HepG2 (cell line): ENCODE data around the gene CDR2L. TPM values are rescaled to one million over a fixed set of nuclear protein-coding genes. Genes with fewer than 3 reads are reported as not detected.

Source experiments
- ATAC-seq: fragments of 200-7000 bp; cut with Tn5 transposase; 3 replicates; pipeline ENCODE4 v1.9.1; 2020; ENCODE audit warnings: mild to moderate bottlenecking, moderate library complexity
- BruUV-seq: library from RNA; stranded (reverse); fragments of 400-500 nt; replicated peaks from 2 replicates; lab custom pipeline; 2021; lab: Mats Ljungman, UMichigan
- CTCF ChIA-PET: fragments of 300-600 bp; formaldehyde crosslinking; extraction: SDS; loops from one replicate; lab custom pipeline; 2021; ENCODE audit warnings: low total read pairs, inconsistent platforms, low intra/inter-chr PET ratio; lab: Yijun Ruan, JAX
- POLR2A ChIA-PET: fragments of 350-600 bp; sonication (Branson Sonifier 250); formaldehyde crosslinking; loops from one replicate; lab custom pipeline; 2020; ENCODE audit warnings: antibody characterized with exemption, inconsistent platforms; lab: Yijun Ruan, JAX
- DNase-seq: peaks from one replicate; pipeline ENCODE4 v3.0.0-alpha.2; 2015; ENCODE audit warnings: low spot score
- FAIRE-seq: peaks from 3 replicates; lab custom pipeline; 2011; peaks lifted over from hg19 to GRCh38; lab: Jason Lieb, UNC
- H2AFZ ChIP-seq: one replicate; pipeline ENCODE4 v1.6.1; 2011; ENCODE audit warnings: low read length, inconsistent platforms
- H3K27ac ChIP-seq: fragments of 300-600 bp; 3 replicates; pipeline ENCODE4 v1.8.0; 2011; ENCODE audit warnings: mixed run types, mild to moderate bottlenecking, mixed read lengths, low read length, inconsistent platforms; ENCODE audit not compliant: insufficient read depth; ENCODE audit errors: extremely low read length
- H3K27me3 ChIP-seq, 2 experiments: fragments of 200-600 bp in 1 of 2; 2 replicates in 1 of 2; 3 replicates in 1 of 2; pipeline versions ENCODE4 v1.6.0 to v1.8.0; 2011; ENCODE audit warnings: low read length in 2 of 2, mild to moderate bottlenecking in 2 of 2, moderate library complexity in 2 of 2, inconsistent platforms in 1 of 2; ENCODE audit not compliant: insufficient read depth in 2 of 2, control insufficient read depth in 1 of 2
- H3K36me3 ChIP-seq, 2 experiments: fragments of 200-600 bp in 1 of 2; replicated peaks in 1 of 2; 2 replicates in 1 of 2; 3 replicates in 1 of 2; pipeline versions ENCODE4 v1.5.1 to v1.8.0; 2011; ENCODE audit warnings: low read length in 2 of 2, inconsistent platforms in 1 of 2; ENCODE audit not compliant: insufficient read depth in 2 of 2, control insufficient read depth in 1 of 2
- H3K4me1 ChIP-seq: 2 replicates; pipeline ENCODE4 v1.5.1; 2012; ENCODE audit warnings: low read length, inconsistent platforms; ENCODE audit not compliant: insufficient read depth
- H3K4me2 ChIP-seq: 2 replicates; pipeline ENCODE4 v1.6.0; 2011; ENCODE audit warnings: low read depth, low read length, inconsistent platforms
- H3K4me3 ChIP-seq, 3 experiments: fragments of 200-600 bp in 1 of 3; sonication (generic), shearing (Covaris generic) in 1 of 3; replicated peaks in 1 of 3; 2 replicates each; pipeline ENCODE4 v1.5.1; 2011 to 2016; ENCODE audit warnings: low read length in 3 of 3, inconsistent platforms in 2 of 3, low read depth in 2 of 3, mild to moderate bottlenecking in 2 of 3, control low read depth in 1 of 3, mixed read lengths in 1 of 3; ENCODE audit not compliant: insufficient read depth in 1 of 3
- H3K79me2 ChIP-seq: one replicate; pipeline ENCODE4 v1.6.1; 2011; ENCODE audit warnings: low read length, inconsistent platforms; ENCODE audit not compliant: insufficient read depth
- H3K9ac ChIP-seq: 2 replicates; pipeline ENCODE4 v1.6.0; 2011; ENCODE audit warnings: mild to moderate bottlenecking, low read depth, low read length, inconsistent platforms; ENCODE audit not compliant: insufficient read depth
- H3K9me3 ChIP-seq: 2 replicates; pipeline ENCODE4 v1.5.1; 2012; ENCODE audit warnings: mild to moderate bottlenecking, low read length
- H4K20me1 ChIP-seq: 2 replicates; pipeline ENCODE4 v1.6.0; 2011; ENCODE audit warnings: inconsistent platforms, mild to moderate bottlenecking, low read length, moderate library complexity; ENCODE audit not compliant: insufficient read depth
- DMAP1 ChIP-seq: IDR thresholded peaks from 2 replicates; pipeline ENCODE4 v1.6.1; 2016
- FOXK2 ChIP-seq: fragments of 450-650 bp; IDR thresholded peaks from 2 replicates; pipeline ENCODE4 v1.6.1; 2016
- GATA4 ChIP-seq: sonication (generic); IDR thresholded peaks from 2 replicates; pipeline ENCODE4 v1.6.1; 2016; ENCODE audit warnings: antibody characterized with exemption, low read depth, borderline replicate concordance
- MEIS1 ChIP-seq: sonication (generic); formaldehyde crosslinking; IDR thresholded peaks from 2 replicates; pipeline ENCODE4 v1.9.0; 2021; ENCODE audit warnings: mild to moderate bottlenecking, missing genetic modification reagents, moderate library complexity, borderline replicate concordance
- MLLT10 ChIP-seq: sonication (generic); formaldehyde crosslinking; IDR thresholded peaks from 2 replicates; pipeline ENCODE4 v1.4.0; 2020; ENCODE audit warnings: missing genetic modification reagents
- MXI1 ChIP-seq: IDR thresholded peaks from 3 replicates; pipeline ENCODE4 v1.6.1; 2012; ENCODE audit warnings: low read depth, low read length, inconsistent platforms, borderline replicate concordance
- NR2F1 ChIP-seq, 2 experiments: fragments of 450-650 bp in 1 of 2; formaldehyde crosslinking in 1 of 2; IDR thresholded peaks; 2 replicates each; pipeline versions ENCODE4 v1.5.0 to v1.6.1; 2016 to 2020; ENCODE audit warnings: mild to moderate bottlenecking in 1 of 2, missing compliant biosample characterization in 1 of 2, missing genetic modification reagents in 1 of 2, moderate library complexity in 1 of 2
- NRL ChIP-seq: sonication (generic); formaldehyde crosslinking; IDR thresholded peaks from 2 replicates; pipeline ENCODE4 v1.5.0; 2020; ENCODE audit warnings: missing genetic modification reagents, mild to moderate bottlenecking, moderate library complexity, borderline replicate concordance
- PHF21A ChIP-seq: sonication (generic); formaldehyde crosslinking; IDR thresholded peaks from 2 replicates; pipeline ENCODE4 v1.5.0; 2020; ENCODE audit warnings: mild to moderate bottlenecking, missing genetic modification reagents
- RFXAP ChIP-seq: sonication (generic); formaldehyde crosslinking; IDR thresholded peaks from 2 replicates; pipeline ENCODE4 v1.4.0; 2020; ENCODE audit warnings: missing genetic modification reagents, borderline replicate concordance
- ZNF549 ChIP-seq: sonication (generic); formaldehyde crosslinking; IDR thresholded peaks from 2 replicates; pipeline ENCODE4 v1.5.0; 2020; ENCODE audit warnings: missing genetic modification reagents
- WGBS: methylation state at CpG from one replicate; pipeline ENCODE4 v1.1.6; 2017; ENCODE audit warnings: low lambda C conversion rate; 5-methylcytosine and 5-hydroxymethylcytosine counted together
- in situ Hi-C: cut with HindIII; loops from 2 replicates; pipeline ENCODE4 v1.10.0; 2017; ENCODE audit warnings: low pct_unique_long_range_greater_than_20kb; ENCODE audit not compliant: extremely low pct_ligation_motif_present
- intact Hi-C: fragments of 100-400 bp; cut with micrococcal nuclease; formaldehyde crosslinking; loops from one replicate; pipeline ENCODE4 v1.10.0; 2022; ENCODE audit not compliant: unreplicated experiment
- polyA plus RNA-seq, 8 experiments: library from polyadenylated mRNA; depleted of rRNA in 3 of 8; stranded (reverse) in 7 of 8; unstranded in 1 of 8; fragments of >200 nt; fragmentation: Illumina TruSeq in 4 of 8; extraction: Trizol in 4 of 8; gene quantifications; 2 replicates each; pipeline versions ENCODE4 v1.2.1 to v1.2.3, GENCODE V29; 2011 to 2016; ENCODE audit warnings: low read depth in 4 of 8, missing spikeins in 1 of 8, mixed read lengths in 1 of 8; ENCODE audit not compliant: insufficient read depth in 1 of 8
- total RNA-seq, 5 experiments: library from RNA; depleted of rRNA; stranded (reverse); fragments of >200 nt; fragmentation: Illumina TruSeq; extraction: Trizol; gene quantifications; 2 replicates each; pipeline ENCODE4 v1.2.3, GENCODE V29; 2016; ENCODE audit warnings: low read depth in 1 of 5
- TF ChIP-seq, protein P1 (sequence below): sonication (generic); formaldehyde crosslinking; IDR thresholded peaks from 2 replicates; pipeline ENCODE4 v1.8.0; 2022; ENCODE audit warnings: mild to moderate bottlenecking, missing genetic modification reagents; ENCODE audit not compliant: insufficient replicate concordance
- TF ChIP-seq, protein P2 (sequence below): sonication (generic); formaldehyde crosslinking; IDR thresholded peaks from 2 replicates; pipeline ENCODE4 v1.9.0; 2021; ENCODE audit warnings: missing genetic modification reagents, mild to moderate bottlenecking, borderline replicate concordance
- TF ChIP-seq, protein P3 (sequence below): sonication (generic); formaldehyde crosslinking; IDR thresholded peaks from 2 replicates; pipeline ENCODE4 v1.5.1; 2020; ENCODE audit warnings: mild to moderate bottlenecking, moderate library complexity, missing genetic modification reagents
- TF ChIP-seq, protein P4 (sequence below): IDR thresholded peaks from 2 replicates; pipeline ENCODE4 v1.6.1; 2018; ENCODE audit warnings: missing genetic modification reagents
- TF ChIP-seq, protein P5 (sequence below): sonication (generic); formaldehyde crosslinking; IDR thresholded peaks from 2 replicates; pipeline ENCODE4 v1.8.1; 2023; ENCODE audit warnings: missing genetic modification reagents, mild to moderate bottlenecking, borderline replicate concordance

Gene CDR2L
- total and polyA plus RNA-seq, 2 of the 13 experiments (the other 11 are each of a cell fraction or from before 2014, with no cell fraction given): 1.9 to 2.1 TPM

DNA sequence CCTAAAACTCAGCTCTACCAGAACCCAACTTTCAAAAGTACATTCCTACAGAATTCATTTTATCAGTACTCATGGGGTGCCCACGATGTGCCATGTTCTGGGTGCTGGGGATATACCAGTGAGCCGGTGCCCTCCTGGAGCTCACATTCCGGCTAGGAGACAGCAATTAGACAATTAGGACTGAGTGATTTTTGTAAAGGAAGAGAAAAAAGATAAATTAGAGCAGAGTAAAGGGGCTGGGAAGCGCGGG is 24.6 kb downstream of the CDR2L start (continued):
- TF ChIP-seq, protein P1, sequence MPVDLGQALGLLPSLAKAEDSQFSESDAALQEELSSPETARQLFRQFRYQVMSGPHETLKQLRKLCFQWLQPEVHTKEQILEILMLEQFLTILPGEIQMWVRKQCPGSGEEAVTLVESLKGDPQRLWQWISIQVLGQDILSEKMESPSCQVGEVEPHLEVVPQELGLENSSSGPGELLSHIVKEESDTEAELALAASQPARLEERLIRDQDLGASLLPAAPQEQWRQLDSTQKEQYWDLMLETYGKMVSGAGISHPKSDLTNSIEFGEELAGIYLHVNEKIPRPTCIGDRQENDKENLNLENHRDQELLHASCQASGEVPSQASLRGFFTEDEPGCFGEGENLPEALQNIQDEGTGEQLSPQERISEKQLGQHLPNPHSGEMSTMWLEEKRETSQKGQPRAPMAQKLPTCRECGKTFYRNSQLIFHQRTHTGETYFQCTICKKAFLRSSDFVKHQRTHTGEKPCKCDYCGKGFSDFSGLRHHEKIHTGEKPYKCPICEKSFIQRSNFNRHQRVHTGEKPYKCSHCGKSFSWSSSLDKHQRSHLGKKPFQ: peak; percentile 85
- no peak for TF ChIP-seq PHF21A (CRISPR knock-in tag)

DNA sequence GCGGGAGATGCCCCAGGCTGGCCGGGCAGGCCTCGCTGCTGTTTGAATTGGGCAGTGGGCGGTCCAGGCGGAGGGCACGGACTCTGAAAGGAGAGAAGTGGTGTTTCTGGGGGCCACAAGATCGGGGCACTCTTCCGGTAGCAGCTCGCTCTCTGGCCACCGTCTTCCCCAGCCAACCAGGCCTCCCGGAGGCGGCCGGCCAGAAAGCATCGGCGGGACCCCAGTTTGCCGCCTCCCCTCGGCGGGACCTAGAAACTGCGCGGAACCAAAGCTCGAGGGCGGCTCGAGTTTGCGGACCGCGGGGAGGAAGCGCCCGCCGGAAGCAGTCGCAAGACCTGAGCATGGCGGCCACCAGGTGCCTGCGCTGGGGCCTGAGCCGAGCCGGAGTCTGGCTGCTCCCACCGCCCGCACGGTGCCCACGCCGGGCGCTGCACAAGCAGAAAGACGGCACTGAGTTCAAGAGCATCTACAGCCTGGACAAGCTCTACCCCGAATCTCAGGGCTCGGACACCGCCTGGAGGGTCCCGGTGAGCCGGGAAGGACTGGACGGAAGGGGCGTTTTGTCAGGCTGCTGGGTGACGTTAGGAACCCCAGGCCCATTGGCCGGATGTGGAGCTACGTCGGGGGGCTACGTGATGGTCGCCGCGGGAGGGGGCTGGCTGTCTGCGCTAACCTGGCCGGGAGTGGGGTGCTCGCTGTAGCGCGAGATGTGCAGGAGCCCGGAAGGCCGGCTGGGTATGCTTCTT is 25.1 kb downstream of the CDR2L start, which contains the start of gene MRPL58:
Gene MRPL58 (plus strand): TSS at position 325 of the 746 bp plus-strand sequence. CDS start 17 bp downstream, at position 342.
- peak within 1 kb of the TSS; percentile 48 for H2AFZ ChIP-seq
- FAIRE-seq: peak; percentile 18
- H3K4me2 ChIP-seq: peak within 1 kb of the TSS; percentile 94
- no TSS peak for BruUV-seq
- H3K79me2 ChIP-seq: peaks cover 14% of the 10 kb centered on the region
- H3K9ac ChIP-seq: peak within 1 kb of the TSS; percentile 90
- no peaks in the 10 kb centered on the region for H3K9me3 ChIP-seq
- intact Hi-C loops: loop anchor here (1.0 kb wide), 1 partner anchor 21 kb away; no protein-coding TSS in a partner anchor
- in situ Hi-C loops: no loop called here
- ATAC-seq: peak; percentile 91
- H3K27ac ChIP-seq: peak within 1 kb of the TSS; percentile 85
- 2% methylated on average over 22 of the region's 63 CpGs for WGBS
- no peaks in the 10 kb centered on the region for H4K20me1 ChIP-seq
- ChIA-PET POLR2A (interaction anchor here (0.6 to 4.3 kb wide), 50 partner anchors 10 to 767 kb away, joined by 3 to 94 read pairs (median 6); partner anchors contain the start of genes ARMC7, ATP5PD, CDR2L and FDXR), CTCF (interaction anchor here (0.8 to 2.0 kb wide), 3 partner anchors 51 to 55 kb away, joined by 3 to 8 read pairs (median 5); no protein-coding TSS in a partner anchor)
- peaks cover 28% of the 10 kb centered on the region for H3K4me1 ChIP-seq
- H3K36me3 ChIP-seq: peaks cover 5% of the 10 kb centered on the region in 2 experiments; a peak in 1 of 5 replicates
- H3K27me3 ChIP-seq: no peaks in the 10 kb centered on the region; a peak in 2 of 5 replicates
- peak within 1 kb of the TSS; percentile 71 to 96 (median 85) for H3K4me3 ChIP-seq
- DNase-seq: peak; percentile 88
- TF ChIP-seq, protein P2, sequence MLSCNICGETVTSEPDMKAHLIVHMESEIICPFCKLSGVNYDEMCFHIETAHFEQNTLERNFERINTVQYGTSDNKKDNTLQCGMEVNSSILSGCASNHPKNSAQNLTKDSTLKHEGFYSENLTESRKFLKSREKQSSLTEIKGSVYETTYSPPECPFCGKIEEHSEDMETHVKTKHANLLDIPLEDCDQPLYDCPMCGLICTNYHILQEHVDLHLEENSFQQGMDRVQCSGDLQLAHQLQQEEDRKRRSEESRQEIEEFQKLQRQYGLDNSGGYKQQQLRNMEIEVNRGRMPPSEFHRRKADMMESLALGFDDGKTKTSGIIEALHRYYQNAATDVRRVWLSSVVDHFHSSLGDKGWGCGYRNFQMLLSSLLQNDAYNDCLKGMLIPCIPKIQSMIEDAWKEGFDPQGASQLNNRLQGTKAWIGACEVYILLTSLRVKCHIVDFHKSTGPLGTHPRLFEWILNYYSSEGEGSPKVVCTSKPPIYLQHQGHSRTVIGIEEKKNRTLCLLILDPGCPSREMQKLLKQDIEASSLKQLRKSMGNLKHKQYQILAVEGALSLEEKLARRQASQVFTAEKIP (CRISPR knock-in tag): no peak
- TF ChIP-seq NRL (CRISPR knock-in tag) (peak; percentile 98; the same call in 1 of the 2 replicates), DMAP1 (CRISPR knock-in tag) (peak; percentile 98), RFXAP (CRISPR knock-in tag) (peak; percentile 97), MLLT10 (CRISPR knock-in tag) (no peak), MXI1 (peak; percentile 88), NR2F1 (CRISPR knock-in tag; IDR thresholded peaks at IDR 0.05) (peak in 1 of 2 experiments; percentile 66; a peak in 2 of 4 replicates), MEIS1 (CRISPR knock-in tag) (peak; percentile 97), ZNF549 (CRISPR knock-in tag) (no peak), FOXK2 (no peak), GATA4 (no peak; the same call in 1 of the 2 replicates)
- TF ChIP-seq, protein P3, sequence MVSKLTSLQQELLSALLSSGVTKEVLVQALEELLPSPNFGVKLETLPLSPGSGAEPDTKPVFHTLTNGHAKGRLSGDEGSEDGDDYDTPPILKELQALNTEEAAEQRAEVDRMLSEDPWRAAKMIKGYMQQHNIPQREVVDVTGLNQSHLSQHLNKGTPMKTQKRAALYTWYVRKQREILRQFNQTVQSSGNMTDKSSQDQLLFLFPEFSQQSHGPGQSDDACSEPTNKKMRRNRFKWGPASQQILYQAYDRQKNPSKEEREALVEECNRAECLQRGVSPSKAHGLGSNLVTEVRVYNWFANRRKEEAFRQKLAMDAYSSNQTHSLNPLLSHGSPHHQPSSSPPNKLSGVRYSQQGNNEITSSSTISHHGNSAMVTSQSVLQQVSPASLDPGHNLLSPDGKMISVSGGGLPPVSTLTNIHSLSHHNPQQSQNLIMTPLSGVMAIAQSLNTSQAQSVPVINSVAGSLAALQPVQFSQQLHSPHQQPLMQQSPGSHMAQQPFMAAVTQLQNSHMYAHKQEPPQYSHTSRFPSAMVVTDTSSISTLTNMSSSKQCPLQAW (CRISPR knock-in tag): peak; percentile 65; the same call in 1 of the 2 replicates
- TF ChIP-seq, protein P4, sequence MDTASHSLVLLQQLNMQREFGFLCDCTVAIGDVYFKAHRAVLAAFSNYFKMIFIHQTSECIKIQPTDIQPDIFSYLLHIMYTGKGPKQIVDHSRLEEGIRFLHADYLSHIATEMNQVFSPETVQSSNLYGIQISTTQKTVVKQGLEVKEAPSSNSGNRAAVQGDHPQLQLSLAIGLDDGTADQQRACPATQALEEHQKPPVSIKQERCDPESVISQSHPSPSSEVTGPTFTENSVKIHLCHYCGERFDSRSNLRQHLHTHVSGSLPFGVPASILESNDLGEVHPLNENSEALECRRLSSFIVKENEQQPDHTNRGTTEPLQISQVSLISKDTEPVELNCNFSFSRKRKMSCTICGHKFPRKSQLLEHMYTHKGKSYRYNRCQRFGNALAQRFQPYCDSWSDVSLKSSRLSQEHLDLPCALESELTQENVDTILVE (CRISPR knock-in tag): peak; percentile 96
- TF ChIP-seq, protein P5, sequence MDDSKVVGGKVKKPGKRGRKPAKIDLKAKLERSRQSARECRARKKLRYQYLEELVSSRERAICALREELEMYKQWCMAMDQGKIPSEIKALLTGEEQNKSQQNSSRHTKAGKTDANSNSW (CRISPR knock-in tag): no peak
